HepG2 (cell line): ENCODE results near the gene ATP5MG. TPM values are rescaled to one million over a fixed set of nuclear protein-coding genes. Genes with fewer than 3 reads are reported as not detected.

Experiments
- HNRNPL ChIP-seq: fragments of 200-400 bp; formaldehyde crosslinking; IDR thresholded peaks from 2 replicates; pipeline ENCODE4 v1.6.1; 2017; ENCODE audit warnings: mild to moderate bottlenecking, low read depth, low read length
- KMT2B ChIP-seq: IDR thresholded peaks from 2 replicates; pipeline ENCODE4 v1.6.1; 2016; ENCODE audit warnings: missing genetic modification reagents, missing compliant biosample characterization
- NKX3-1 ChIP-seq: sonication (generic); formaldehyde crosslinking; IDR thresholded peaks from 2 replicates; pipeline ENCODE4 v1.5.0; 2020; ENCODE audit warnings: missing genetic modification reagents
- PAWR ChIP-seq: sonication (generic); formaldehyde crosslinking; IDR thresholded peaks from 2 replicates; pipeline ENCODE4 v1.4.0; 2020; ENCODE audit warnings: missing genetic modification reagents, mild to moderate bottlenecking, borderline replicate concordance
- PCBP1 ChIP-seq: fragments of 200-400 bp; formaldehyde crosslinking; IDR thresholded peaks from 2 replicates; pipeline ENCODE4 v1.6.1; 2017; ENCODE audit warnings: mild to moderate bottlenecking, low read depth, low read length, borderline replicate concordance
- POLR2G ChIP-seq: fragments of 200-400 bp; formaldehyde crosslinking; IDR thresholded peaks from 2 replicates; pipeline ENCODE4 v1.6.1; 2018; ENCODE audit warnings: mild to moderate bottlenecking, low read depth, low read length, moderate library complexity
- TBX2 ChIP-seq: sonication (generic); formaldehyde crosslinking; IDR thresholded peaks from 2 replicates; pipeline ENCODE4 v1.5.0; 2020; ENCODE audit warnings: missing genetic modification reagents, mild to moderate bottlenecking, borderline replicate concordance
- ZKSCAN8 ChIP-seq: IDR thresholded peaks from 2 replicates; pipeline ENCODE4 v1.6.1; 2016; ENCODE audit warnings: borderline replicate concordance, missing genetic modification reagents, missing compliant biosample characterization
- ZNF207 ChIP-seq: fragments of 450-650 bp; IDR thresholded peaks from 2 replicates; pipeline ENCODE4 v1.6.1; 2016; ENCODE audit warnings: antibody characterized with exemption, borderline replicate concordance
- ZNF562 ChIP-seq: sonication (generic); formaldehyde crosslinking; IDR thresholded peaks from 2 replicates; pipeline ENCODE4 v1.8.0; 2022; ENCODE audit warnings: missing genetic modification reagents, borderline replicate concordance
- ZNF615 ChIP-seq: sonication (generic); formaldehyde crosslinking; IDR thresholded peaks from 2 replicates; pipeline ENCODE4 v1.5.0; 2020; ENCODE audit warnings: mild to moderate bottlenecking, missing genetic modification reagents, borderline replicate concordance
- ZNF629 ChIP-seq: sonication (generic); formaldehyde crosslinking; conservative IDR thresholded peaks from 2 replicates; pipeline ENCODE4 v1.5.0; 2020; ENCODE audit warnings: missing genetic modification reagents
- ZNF747 ChIP-seq: sonication (generic); formaldehyde crosslinking; IDR thresholded peaks from 2 replicates; pipeline ENCODE4 v1.8.1; 2023; ENCODE audit warnings: missing genetic modification reagents, mild to moderate bottlenecking, borderline replicate concordance
- polyA plus RNA-seq, 8 experiments: library from polyadenylated mRNA; depleted of rRNA in 3 of 8; stranded (reverse) in 7 of 8; unstranded in 1 of 8; fragments of >200 nt; fragmentation: Illumina TruSeq in 4 of 8; extraction: Trizol in 4 of 8; gene quantifications; 2 replicates each; pipeline versions ENCODE4 v1.2.1 to v1.2.3, GENCODE V29; 2011 to 2016; ENCODE audit warnings: low read depth in 4 of 8, missing spikeins in 1 of 8, mixed read lengths in 1 of 8; ENCODE audit not compliant: insufficient read depth in 1 of 8
- total RNA-seq, 5 experiments: library from RNA; depleted of rRNA; stranded (reverse); fragments of >200 nt; fragmentation: Illumina TruSeq; extraction: Trizol; gene quantifications; 2 replicates each; pipeline ENCODE4 v1.2.3, GENCODE V29; 2016; ENCODE audit warnings: low read depth in 1 of 5
- TF ChIP-seq, protein P1 (sequence below): sonication (generic); formaldehyde crosslinking; IDR thresholded peaks from 2 replicates; pipeline ENCODE4 v1.4.0; 2020; ENCODE audit warnings: mild to moderate bottlenecking, missing genetic modification reagents
- TF ChIP-seq, protein P2 (sequence below): fragments of 450-650 bp; IDR thresholded peaks from 2 replicates; pipeline ENCODE4 v1.6.1; 2017; ENCODE audit warnings: mild to moderate bottlenecking
- TF ChIP-seq, protein P3 (sequence below): IDR thresholded peaks from 2 replicates; pipeline ENCODE4 v1.6.1; 2016; ENCODE audit warnings: missing compliant biosample characterization, missing genetic modification reagents, borderline replicate concordance
- TF ChIP-seq, protein P4 (sequence below): sonication (generic); formaldehyde crosslinking; IDR thresholded peaks from 2 replicates; pipeline ENCODE4 v1.5.0; 2020; ENCODE audit warnings: mild to moderate bottlenecking, missing genetic modification reagents, borderline replicate concordance
- TF ChIP-seq, protein P5 (sequence below): sonication (generic); formaldehyde crosslinking; IDR thresholded peaks from 2 replicates; pipeline ENCODE4 v1.4.0; 2020; ENCODE audit warnings: missing genetic modification reagents
- TF ChIP-seq, protein P6 (sequence below): sonication (generic); formaldehyde crosslinking; IDR thresholded peaks from 2 replicates; pipeline ENCODE4 v1.4.0; 2020; ENCODE audit warnings: mild to moderate bottlenecking, missing genetic modification reagents

Gene ATP5MG
- total and polyA plus RNA-seq, 2 of the 13 experiments (the other 11 are each of a cell fraction or from before 2014, with no cell fraction given), result 260 to 320 TPM

DNA sequence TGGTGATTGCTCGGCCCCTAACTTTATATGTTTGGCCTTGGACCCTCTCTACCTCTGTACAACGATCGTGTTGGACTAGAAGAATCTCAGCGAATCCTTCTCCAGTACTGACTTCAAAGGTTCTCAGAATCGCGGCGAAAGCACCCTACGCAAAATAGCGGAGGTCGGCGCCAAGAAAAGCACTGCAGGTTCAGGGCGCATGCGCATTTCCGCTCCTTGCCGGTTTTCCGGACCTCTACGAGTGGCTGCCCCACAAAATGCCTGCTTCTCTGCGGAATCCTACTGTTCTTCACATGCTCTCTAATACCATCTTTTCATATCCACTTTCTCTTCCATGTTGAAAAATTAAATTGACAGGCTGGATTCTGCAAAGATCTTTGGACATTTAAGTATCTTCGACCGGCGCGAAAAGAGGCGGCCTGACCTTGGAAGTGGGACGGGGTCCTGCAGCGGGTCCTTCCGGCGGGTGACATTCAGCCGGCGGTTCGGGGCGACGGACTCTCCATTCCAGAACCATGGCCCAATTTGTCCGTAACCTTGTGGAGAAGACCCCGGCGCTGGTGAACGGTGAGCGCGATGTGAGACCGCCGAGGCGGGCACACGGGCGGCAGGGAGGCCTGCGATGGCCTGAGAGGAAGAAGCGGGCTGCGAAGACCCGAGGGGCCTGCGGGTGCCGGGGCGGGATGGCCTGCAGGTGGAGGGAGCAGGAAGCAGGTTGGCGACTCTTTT, at the start of gene ATP5MG (continued):
- TF ChIP-seq ZNF615 (CRISPR knock-in tag), result no peak
- TF ChIP-seq TBX2 (CRISPR knock-in tag), result no peak; the same call in 1 of the 2 replicates
- no peak for TF ChIP-seq NKX3-1 (CRISPR knock-in tag)
- TF ChIP-seq, protein P1, sequence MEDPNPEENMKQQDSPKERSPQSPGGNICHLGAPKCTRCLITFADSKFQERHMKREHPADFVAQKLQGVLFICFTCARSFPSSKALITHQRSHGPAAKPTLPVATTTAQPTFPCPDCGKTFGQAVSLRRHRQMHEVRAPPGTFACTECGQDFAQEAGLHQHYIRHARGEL (CRISPR knock-in tag), result no peak
- no peak; the same call in 1 of the 2 replicates for TF ChIP-seq ZNF629
- no peak for TF ChIP-seq PAWR
- peak; percentile 91 for TF ChIP-seq POLR2G
- TF ChIP-seq, protein P2, sequence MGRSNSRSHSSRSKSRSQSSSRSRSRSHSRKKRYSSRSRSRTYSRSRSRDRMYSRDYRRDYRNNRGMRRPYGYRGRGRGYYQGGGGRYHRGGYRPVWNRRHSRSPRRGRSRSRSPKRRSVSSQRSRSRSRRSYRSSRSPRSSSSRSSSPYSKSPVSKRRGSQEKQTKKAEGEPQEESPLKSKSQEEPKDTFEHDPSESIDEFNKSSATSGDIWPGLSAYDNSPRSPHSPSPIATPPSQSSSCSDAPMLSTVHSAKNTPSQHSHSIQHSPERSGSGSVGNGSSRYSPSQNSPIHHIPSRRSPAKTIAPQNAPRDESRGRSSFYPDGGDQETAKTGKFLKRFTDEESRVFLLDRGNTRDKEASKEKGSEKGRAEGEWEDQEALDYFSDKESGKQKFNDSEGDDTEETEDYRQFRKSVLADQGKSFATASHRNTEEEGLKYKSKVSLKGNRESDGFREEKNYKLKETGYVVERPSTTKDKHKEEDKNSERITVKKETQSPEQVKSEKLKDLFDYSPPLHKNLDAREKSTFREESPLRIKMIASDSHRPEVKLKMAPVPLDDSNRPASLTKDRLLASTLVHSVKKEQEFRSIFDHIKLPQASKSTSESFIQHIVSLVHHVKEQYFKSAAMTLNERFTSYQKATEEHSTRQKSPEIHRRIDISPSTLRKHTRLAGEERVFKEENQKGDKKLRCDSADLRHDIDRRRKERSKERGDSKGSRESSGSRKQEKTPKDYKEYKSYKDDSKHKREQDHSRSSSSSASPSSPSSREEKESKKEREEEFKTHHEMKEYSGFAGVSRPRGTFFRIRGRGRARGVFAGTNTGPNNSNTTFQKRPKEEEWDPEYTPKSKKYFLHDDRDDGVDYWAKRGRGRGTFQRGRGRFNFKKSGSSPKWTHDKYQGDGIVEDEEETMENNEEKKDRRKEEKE, result no peak
- no peak for TF ChIP-seq ZKSCAN8 (CRISPR knock-in tag)
- TF ChIP-seq, protein P3, sequence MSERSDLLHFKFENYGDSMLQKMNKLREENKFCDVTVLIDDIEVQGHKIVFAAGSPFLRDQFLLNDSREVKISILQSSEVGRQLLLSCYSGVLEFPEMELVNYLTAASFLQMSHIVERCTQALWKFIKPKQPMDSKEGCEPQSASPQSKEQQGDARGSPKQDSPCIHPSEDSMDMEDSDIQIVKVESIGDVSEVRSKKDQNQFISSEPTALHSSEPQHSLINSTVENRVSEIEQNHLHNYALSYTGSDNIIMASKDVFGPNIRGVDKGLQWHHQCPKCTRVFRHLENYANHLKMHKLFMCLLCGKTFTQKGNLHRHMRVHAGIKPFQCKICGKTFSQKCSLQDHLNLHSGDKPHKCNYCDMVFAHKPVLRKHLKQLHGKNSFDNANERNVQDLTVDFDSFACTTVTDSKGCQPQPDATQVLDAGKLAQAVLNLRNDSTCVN (CRISPR knock-in tag), result no peak
- TF ChIP-seq HNRNPL, result no peak
- TF ChIP-seq ZNF562, result no peak
- 0 out of 2 replicates have a peak, but pooled peaks have one; percentile 37 for TF ChIP-seq ZNF747 (CRISPR knock-in tag)
- TF ChIP-seq, protein P4, sequence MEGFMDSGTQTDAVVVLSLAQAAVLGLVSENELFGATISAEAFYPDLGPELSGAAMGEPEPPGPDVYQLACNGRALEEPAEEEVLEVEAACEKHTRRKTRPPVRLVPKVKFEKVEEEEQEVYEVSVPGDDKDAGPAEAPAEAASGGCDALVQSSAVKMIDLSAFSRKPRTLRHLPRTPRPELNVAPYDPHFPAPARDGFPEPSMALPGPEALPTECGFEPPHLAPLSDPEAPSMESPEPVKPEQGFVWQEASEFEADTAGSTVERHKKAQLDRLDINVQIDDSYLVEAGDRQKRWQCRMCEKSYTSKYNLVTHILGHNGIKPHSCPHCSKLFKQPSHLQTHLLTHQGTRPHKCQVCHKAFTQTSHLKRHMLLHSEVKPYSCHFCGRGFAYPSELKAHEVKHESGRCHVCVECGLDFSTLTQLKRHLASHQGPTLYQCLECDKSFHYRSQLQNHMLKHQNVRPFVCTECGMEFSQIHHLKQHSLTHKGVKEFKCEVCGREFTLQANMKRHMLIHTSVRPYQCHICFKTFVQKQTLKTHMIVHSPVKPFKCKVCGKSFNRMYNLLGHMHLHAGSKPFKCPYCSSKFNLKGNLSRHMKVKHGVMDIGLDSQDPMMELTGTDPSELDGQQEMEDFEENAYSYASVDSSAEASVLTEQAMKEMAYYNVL (CRISPR knock-in tag), result no peak; the same call in 1 of the 2 replicates
- TF ChIP-seq KMT2B (CRISPR knock-in tag), result peak; percentile 87
- TF ChIP-seq PCBP1, result no peak
- TF ChIP-seq, protein P5, sequence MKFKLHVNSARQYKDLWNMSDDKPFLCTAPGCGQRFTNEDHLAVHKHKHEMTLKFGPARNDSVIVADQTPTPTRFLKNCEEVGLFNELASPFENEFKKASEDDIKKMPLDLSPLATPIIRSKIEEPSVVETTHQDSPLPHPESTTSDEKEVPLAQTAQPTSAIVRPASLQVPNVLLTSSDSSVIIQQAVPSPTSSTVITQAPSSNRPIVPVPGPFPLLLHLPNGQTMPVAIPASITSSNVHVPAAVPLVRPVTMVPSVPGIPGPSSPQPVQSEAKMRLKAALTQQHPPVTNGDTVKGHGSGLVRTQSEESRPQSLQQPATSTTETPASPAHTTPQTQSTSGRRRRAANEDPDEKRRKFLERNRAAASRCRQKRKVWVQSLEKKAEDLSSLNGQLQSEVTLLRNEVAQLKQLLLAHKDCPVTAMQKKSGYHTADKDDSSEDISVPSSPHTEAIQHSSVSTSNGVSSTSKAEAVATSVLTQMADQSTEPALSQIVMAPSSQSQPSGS (CRISPR knock-in tag), result no peak; the same call in 1 of the 2 replicates
- TF ChIP-seq ZNF207, result no peak
- TF ChIP-seq, protein P6, sequence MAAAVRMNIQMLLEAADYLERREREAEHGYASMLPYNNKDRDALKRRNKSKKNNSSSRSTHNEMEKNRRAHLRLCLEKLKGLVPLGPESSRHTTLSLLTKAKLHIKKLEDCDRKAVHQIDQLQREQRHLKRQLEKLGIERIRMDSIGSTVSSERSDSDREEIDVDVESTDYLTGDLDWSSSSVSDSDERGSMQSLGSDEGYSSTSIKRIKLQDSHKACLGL (CRISPR knock-in tag), result peak; percentile 42; the same call in 1 of the 2 replicates
